Lower leg skin (tissue), 4 donors: Measurements from ENCODE around the gene NPDC1. TPM values are rescaled to one million over a fixed set of nuclear protein-coding genes. Genes with fewer than 3 reads are reported as not detected.

Experiments
- DNase-seq, 2 donors: peaks; one replicate each; pipeline ENCODE4 v3.0.0-alpha.2; 2019; ENCODE audit warnings: low spot score in 2 of 2
- H3K4me3 ChIP-seq: fragments of 200-600 bp; sonication (generic); 2 replicates; pipeline ENCODE4 v1.5.1; 2017; ENCODE audit warnings: mild to moderate bottlenecking, low read depth; ENCODE audit not compliant: poor library complexity, severe bottlenecking
- POLR2A ChIP-seq, 2 donors: fragments of 450-650 bp; IDR thresholded peaks; one replicate each; pipeline ENCODE4 v1.6.1; 2016 to 2017; ENCODE audit warnings: antibody characterized with exemption in 2 of 2, mild to moderate bottlenecking in 1 of 2, moderate library complexity in 1 of 2
- WGBS, 2 donors: methylation state at CpG; one replicate each; pipeline ENCODE4 v1.1.5; 2018; 5-methylcytosine and 5-hydroxymethylcytosine counted together
- intact Hi-C: fragments of 100-400 bp; cut with DNase I; formaldehyde crosslinking; loops from one replicate; pipeline ENCODE4 v1.15.0; 2023; ENCODE audit warnings: low total_unique reads
- total RNA-seq, 4 donors: library from RNA; depleted of rRNA; stranded (reverse); fragments of >200 nt; gene quantifications; one replicate each; pipeline ENCODE4 v1.1.0, GENCODE V29; 2016
- TF ChIP-seq, protein P1 (sequence below), 3 donors: fragments of 450-650 bp; IDR thresholded peaks; one replicate each; pipeline ENCODE4 v1.5.1; 2016; ENCODE audit warnings: antibody characterized with exemption in 3 of 3, mild to moderate bottlenecking in 3 of 3, moderate library complexity in 2 of 3

NPDC1 gene
- total RNA-seq, 4 donors from 2014 or later = 29.1 to 63.9 (median 56.1) TPM

DNA sequence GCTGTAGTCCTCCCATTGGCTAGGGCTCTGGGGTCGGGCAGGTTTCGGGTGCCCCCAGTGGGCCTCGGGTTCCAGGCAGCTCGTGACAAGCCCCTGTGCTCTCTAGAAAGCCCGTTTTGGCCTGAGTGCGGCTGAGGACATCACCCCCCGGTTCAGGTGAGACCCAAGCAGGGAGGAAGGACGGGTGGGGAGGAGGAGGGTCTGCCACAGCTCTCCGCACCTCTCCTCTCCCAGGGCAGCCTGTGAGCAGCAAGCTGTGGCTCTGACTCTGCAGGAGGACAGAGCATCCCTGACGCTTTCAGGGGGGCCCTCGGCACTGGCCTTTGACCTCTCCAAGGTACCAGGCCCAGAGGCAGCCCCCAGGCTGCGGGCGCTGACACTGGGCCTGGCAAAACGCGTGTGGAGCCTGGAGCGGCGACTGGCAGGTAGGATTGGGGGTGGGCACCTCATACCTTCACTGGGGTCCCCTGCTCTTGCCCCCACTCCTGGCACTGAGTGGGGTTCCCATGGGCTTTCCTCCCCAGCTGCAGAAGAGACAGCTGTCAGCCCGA is 53.1 kb downstream of the NPDC1 start:
- no peak for DNase-seq
- no peak for TF ChIP-seq POLR2A (IDR thresholded peaks at IDR 0.05)
- TF ChIP-seq, protein P1, sequence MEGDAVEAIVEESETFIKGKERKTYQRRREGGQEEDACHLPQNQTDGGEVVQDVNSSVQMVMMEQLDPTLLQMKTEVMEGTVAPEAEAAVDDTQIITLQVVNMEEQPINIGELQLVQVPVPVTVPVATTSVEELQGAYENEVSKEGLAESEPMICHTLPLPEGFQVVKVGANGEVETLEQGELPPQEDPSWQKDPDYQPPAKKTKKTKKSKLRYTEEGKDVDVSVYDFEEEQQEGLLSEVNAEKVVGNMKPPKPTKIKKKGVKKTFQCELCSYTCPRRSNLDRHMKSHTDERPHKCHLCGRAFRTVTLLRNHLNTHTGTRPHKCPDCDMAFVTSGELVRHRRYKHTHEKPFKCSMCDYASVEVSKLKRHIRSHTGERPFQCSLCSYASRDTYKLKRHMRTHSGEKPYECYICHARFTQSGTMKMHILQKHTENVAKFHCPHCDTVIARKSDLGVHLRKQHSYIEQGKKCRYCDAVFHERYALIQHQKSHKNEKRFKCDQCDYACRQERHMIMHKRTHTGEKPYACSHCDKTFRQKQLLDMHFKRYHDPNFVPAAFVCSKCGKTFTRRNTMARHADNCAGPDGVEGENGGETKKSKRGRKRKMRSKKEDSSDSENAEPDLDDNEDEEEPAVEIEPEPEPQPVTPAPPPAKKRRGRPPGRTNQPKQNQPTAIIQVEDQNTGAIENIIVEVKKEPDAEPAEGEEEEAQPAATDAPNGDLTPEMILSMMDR (IDR thresholded peaks at IDR 0.05) = no peak
- intact Hi-C loops = no loop called here
- 31 to 57% methylated on average over 8 to 14 of the region's 18 CpGs for WGBS, 2 donors
- H3K4me3 ChIP-seq = peak overlapping the region; percentile 47

DNA sequence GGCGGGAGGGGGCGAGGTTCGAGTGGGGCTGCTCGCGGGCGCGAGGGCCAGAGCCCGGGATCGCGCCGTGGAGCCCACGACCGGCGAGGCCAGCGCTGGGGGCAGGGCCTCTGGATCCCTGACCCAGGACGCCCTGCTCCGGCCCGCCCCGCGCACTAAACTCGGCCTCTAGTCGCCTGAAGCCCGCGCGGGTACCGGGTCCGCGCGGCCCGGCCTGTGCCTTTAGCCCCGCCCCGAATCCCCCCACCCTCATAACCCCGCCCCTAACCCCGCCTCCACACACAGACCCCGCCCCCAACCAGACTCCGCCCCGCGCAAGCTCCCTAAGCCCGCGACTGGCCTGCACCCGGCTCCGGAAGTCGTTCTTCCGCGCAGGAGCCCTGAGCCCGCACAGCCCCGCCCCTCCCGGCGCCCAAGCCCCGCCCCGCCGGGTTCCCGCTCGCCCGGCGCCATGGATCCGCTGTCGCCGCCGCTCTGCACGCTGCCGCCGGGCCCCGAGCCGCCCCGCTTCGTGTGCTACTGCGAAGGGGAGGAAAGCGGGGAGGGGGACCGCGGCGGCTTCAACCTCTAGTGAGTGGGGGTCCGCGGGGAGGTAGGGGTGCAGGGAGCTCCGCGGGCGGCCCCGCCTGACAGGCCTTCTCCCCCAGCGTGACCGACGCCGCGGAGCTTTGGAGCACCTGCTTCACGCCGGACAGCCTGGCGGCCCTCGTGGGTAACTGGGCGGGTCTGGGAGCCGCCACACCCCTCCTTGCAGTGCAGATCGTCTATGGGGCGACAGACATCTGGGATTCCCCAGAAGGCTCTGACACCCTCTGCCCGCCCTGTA is 53.8 kb downstream of the NPDC1 start, which contains the start of gene PAXX:
Gene PAXX (plus strand): TSS at position 430 of the 826 bp plus-strand sequence. CDS start 22 bp downstream, at position 452.
- intact Hi-C loops = no loop called here
- 1% methylated on average over 30 to 65 of the region's 92 CpGs for WGBS, 2 donors
- TF ChIP-seq POLR2A (IDR thresholded peaks at IDR 0.05) = no peak
- TF ChIP-seq, protein P1 (IDR thresholded peaks at IDR 0.05) = no peak
- peak; percentile 86 to 98 for DNase-seq
- H3K4me3 ChIP-seq = peak within 1 kb of the TSS; percentile 47

DNA sequence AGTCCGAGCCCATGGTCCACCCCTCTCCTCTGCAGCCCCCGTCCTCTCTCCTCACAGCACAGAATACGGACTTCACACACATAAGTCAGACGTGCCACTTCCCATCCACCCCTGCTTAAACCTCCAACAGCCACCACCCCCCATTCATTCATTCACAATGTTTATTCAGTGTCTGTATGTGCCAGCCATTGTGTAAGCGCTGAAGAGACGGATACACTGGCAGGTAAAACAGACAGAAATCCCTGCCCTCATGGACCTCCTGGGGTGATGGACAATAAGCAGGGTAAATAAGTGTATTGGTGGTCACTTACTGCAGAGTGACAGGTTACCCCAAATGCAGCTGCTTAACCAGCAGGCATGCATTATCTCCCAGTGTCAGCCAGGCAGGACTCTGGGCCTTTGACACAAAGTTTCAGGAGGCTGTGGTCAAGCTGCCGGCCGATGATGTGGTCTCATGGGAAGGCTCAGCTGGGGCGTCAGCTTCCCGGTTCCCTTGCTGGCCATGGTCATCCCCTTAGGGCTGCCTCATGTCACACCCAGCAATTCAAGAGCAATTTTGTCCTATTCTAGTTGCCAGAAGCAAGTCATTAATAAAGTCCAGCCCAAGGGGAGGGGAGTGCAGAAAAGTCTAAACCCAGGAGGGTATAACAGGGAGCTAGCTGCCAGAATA is 55.6 kb downstream of the NPDC1 start:
- no peak for TF ChIP-seq POLR2A (IDR thresholded peaks at IDR 0.05)
- TF ChIP-seq, protein P1 (IDR thresholded peaks at IDR 0.05) = no peak
- DNase-seq = no peak
- H3K4me3 ChIP-seq = no peak overlapping the region
- 76 to 82% methylated on average over 10 of the region's 10 CpGs for WGBS, 2 donors
- intact Hi-C loops = no loop called here

Other genes with a start within 250 kb of the NPDC1 start
- gene CCDC183, start 249.8 kb downstream of the NPDC1 start, total RNA-seq = 1 to 10 TPM in 3 of 4 donors, under 1 TPM in 1; 0.37 to 9.1 (median 2.0) TPM
- 10 to 100 TPM; 47.8 to 75.1 (median 55.5) TPM for gene RABL6, start 238.2 kb downstream of the NPDC1 start, total RNA-seq
- gene AJM1, start 203.7 kb downstream of the NPDC1 start, total RNA-seq = 1 to 10 TPM; 1.4 to 2.9 (median 1.6) TPM
- gene PHPT1, start 196.8 kb downstream of the NPDC1 start, total RNA-seq = 10 to 100 TPM; 22.0 to 60.4 (median 48.7) TPM
- gene MAMDC4, start 193.8 kb downstream of the NPDC1 start, total RNA-seq = 1 to 10 TPM in 3 of 4 donors, under 1 TPM in 1; 0.89 to 1.4 (median 1.4) TPM
- gene EDF1, start 179.9 kb downstream of the NPDC1 start, total RNA-seq = 100 to 1,000 TPM; 354 to 399 (median 376) TPM
- 10 to 100 TPM; 13.2 to 16.7 (median 15.8) TPM for gene TRAF2, start 159.7 kb downstream of the NPDC1 start, total RNA-seq
- gene FBXW5, start 101.4 kb downstream of the NPDC1 start, total RNA-seq = 100 to 1,000 TPM; 145 to 182 (median 154) TPM
- gene C8G, start 100.9 kb downstream of the NPDC1 start, total RNA-seq = not detected
- not detected for gene LCN12, start 93.9 kb downstream of the NPDC1 start, total RNA-seq
- 10 to 100 TPM in 3 of 4 donors, 1 to 10 TPM in 1; 9.7 to 75.3 (median 14.8) TPM for gene PTGDS, start 68.7 kb downstream of the NPDC1 start, total RNA-seq
- gene LCNL1, start 63.2 kb downstream of the NPDC1 start, total RNA-seq = under 1 TPM in 2 of 4 donors, not detected in 2; 0.36 to 0.37 TPM
- 10 to 100 TPM; 38.7 to 75.8 (median 58.2) TPM for gene PAXX, start 53.8 kb downstream of the NPDC1 start, total RNA-seq
- gene CLIC3, start 49.6 kb downstream of the NPDC1 start, total RNA-seq = 100 to 1,000 TPM; 114 to 328 (median 163) TPM
- 10 to 100 TPM; 18.2 to 27.6 (median 23.7) TPM for gene ABCA2, start 17.9 kb downstream of the NPDC1 start, total RNA-seq
- gene FUT7, start 14.1 kb downstream of the NPDC1 start, total RNA-seq = under 1 TPM in 2 of 4 donors, not detected in 2; 0.22 to 0.39 TPM
- gene ENTPD2, start 7.9 kb upstream of the NPDC1 start, total RNA-seq = 10 to 100 TPM; 10.1 to 14.7 (median 12.1) TPM
- gene SAPCD2, start 24.4 kb upstream of the NPDC1 start, total RNA-seq = 10 to 100 TPM in 2 of 4 donors, 1 to 10 TPM in 2; 5.7 to 25.6 (median 13.7) TPM
- 10 to 100 TPM in 1 of 4 donors, 1 to 10 TPM in 3; 6.6 to 13.7 (median 7.9) TPM for gene UAP1L1, start 31.3 kb upstream of the NPDC1 start, total RNA-seq
- 10 to 100 TPM; 57.7 to 81.0 (median 61.8) TPM for gene MAN1B1, start 40.8 kb upstream of the NPDC1 start, total RNA-seq
- gene DPP7, start 68.6 kb upstream of the NPDC1 start, total RNA-seq = 100 to 1,000 TPM; 123 to 144 (median 138) TPM
- 1 to 10 TPM in 1 of 4 donors, under 1 TPM in 2, not detected in 1; 0.10 to 2.4 (median 0.49) TPM for gene GRIN1, start 93.0 kb upstream of the NPDC1 start, total RNA-seq
- gene LRRC26, start 123.9 kb upstream of the NPDC1 start, total RNA-seq = 10 to 100 TPM in 3 of 4 donors, 1 to 10 TPM in 1; 4.1 to 29.0 (median 21.3) TPM
- gene TMEM210, start 125.9 kb upstream of the NPDC1 start, total RNA-seq = not detected
- gene ANAPC2, start 142.4 kb upstream of the NPDC1 start, total RNA-seq = 10 to 100 TPM; 26.2 to 69.3 (median 30.5) TPM
- gene SSNA1, start 142.5 kb upstream of the NPDC1 start, total RNA-seq = 100 to 1,000 TPM in 2 of 4 donors, 10 to 100 TPM in 2; 79.2 to 112 (median 93.1) TPM
- 10 to 100 TPM; 27.6 to 34.2 (median 29.1) TPM for gene TPRN, start 154.6 kb upstream of the NPDC1 start, total RNA-seq
- gene TMEM203, start 159.5 kb upstream of the NPDC1 start, total RNA-seq = 10 to 100 TPM; 45.7 to 60.7 (median 49.4) TPM
- 10 to 100 TPM in 3 of 4 donors, 1 to 10 TPM in 1; 8.1 to 18.6 (median 11.6) TPM for gene NDOR1, start 159.5 kb upstream of the NPDC1 start, total RNA-seq
- 10 to 100 TPM in 1 of 4 donors, 1 to 10 TPM in 3; 3.7 to 10.2 (median 5.5) TPM for gene RNF208, start 176.1 kb upstream of the NPDC1 start, total RNA-seq
- 100 to 1,000 TPM in 1 of 4 donors, 10 to 100 TPM in 3; 40.2 to 119 (median 67.6) TPM for gene CYSRT1, start 179.0 kb upstream of the NPDC1 start, total RNA-seq
- gene RNF224, start 181.3 kb upstream of the NPDC1 start, total RNA-seq = 1 to 10 TPM in 2 of 4 donors, under 1 TPM in 1, not detected in 1; 0.25 to 3.2 (median 2.4) TPM
- gene SLC34A3, start 184.7 kb upstream of the NPDC1 start, total RNA-seq = 1 to 10 TPM in 1 of 4 donors, not detected in 3; 1.6 TPM
- gene TUBB4B, start 195.1 kb upstream of the NPDC1 start, total RNA-seq = 100 to 1,000 TPM; 317 to 604 (median 408) TPM
- not detected for gene STPG3, start 205.1 kb upstream of the NPDC1 start, total RNA-seq
- gene NELFB, start 209.2 kb upstream of the NPDC1 start, total RNA-seq = 10 to 100 TPM; 40.7 to 52.7 (median 49.9) TPM
- 1 to 10 TPM; 4.9 to 7.4 (median 5.6) TPM for gene TOR4A, start 231.5 kb upstream of the NPDC1 start, total RNA-seq